HepG2 (cell line): Measurements from ENCODE around the gene NDUFAF8. TPM values are rescaled to one million over a fixed set of nuclear protein-coding genes. Genes with fewer than 3 reads are reported as not detected.
A peak's percentile ranks its signal among the peaks of the same experiment; 100 is the strongest.

Experiments
- AGO1 ChIP-seq: fragments of 200-400 bp; formaldehyde crosslinking; IDR thresholded peaks from 2 replicates; pipeline ENCODE4 v1.6.1; 2017; ENCODE audit warnings: mild to moderate bottlenecking, low read depth, low read length, moderate library complexity; ENCODE audit not compliant: poor library complexity, severe bottlenecking
- AGO2 ChIP-seq: fragments of 200-400 bp; formaldehyde crosslinking; optimal IDR thresholded peaks from 2 replicates; pipeline ENCODE3; 2017; ENCODE audit warnings: mild to moderate bottlenecking, low read depth, low read length, moderate library complexity
- CHD2 ChIP-seq: IDR thresholded peaks from 2 replicates; pipeline ENCODE4 v1.6.1; 2011; ENCODE audit warnings: low read depth, low read length, improper control_type of control experiment
- FOXO1 ChIP-seq: sonication (generic); formaldehyde crosslinking; IDR thresholded peaks from 2 replicates; pipeline ENCODE4 v1.4.0; 2020; ENCODE audit warnings: missing genetic modification reagents
- GABPB1 ChIP-seq: IDR thresholded peaks from 2 replicates; pipeline ENCODE4 v1.6.1; 2016; ENCODE audit warnings: mild to moderate bottlenecking, missing genetic modification reagents, moderate library complexity, missing compliant biosample characterization
- HNRNPL ChIP-seq: fragments of 200-400 bp; formaldehyde crosslinking; IDR thresholded peaks from 2 replicates; pipeline ENCODE4 v1.6.1; 2017; ENCODE audit warnings: mild to moderate bottlenecking, low read depth, low read length
- HOXA5 ChIP-seq: sonication (generic); formaldehyde crosslinking; IDR thresholded peaks from 2 replicates; pipeline ENCODE4 v1.4.0; 2020; ENCODE audit warnings: missing genetic modification reagents
- KLF12 ChIP-seq: sonication (generic); formaldehyde crosslinking; IDR thresholded peaks from 2 replicates; pipeline ENCODE4 v1.4.0; 2020; ENCODE audit warnings: missing genetic modification reagents, borderline replicate concordance
- MEIS2 ChIP-seq: sonication (generic); formaldehyde crosslinking; IDR thresholded peaks from 2 replicates; pipeline ENCODE4 v1.9.0; 2021; ENCODE audit warnings: mild to moderate bottlenecking, missing genetic modification reagents
- MTF2 ChIP-seq: sonication (generic); formaldehyde crosslinking; IDR thresholded peaks from 2 replicates; pipeline ENCODE4 v1.5.0; 2020; ENCODE audit warnings: missing genetic modification reagents, borderline replicate concordance
- NR1H2 ChIP-seq: sonication (generic); formaldehyde crosslinking; IDR thresholded peaks from 2 replicates; pipeline ENCODE4 v1.8.1; 2022; ENCODE audit warnings: low read depth, missing genetic modification reagents, borderline replicate concordance
- PTBP1 ChIP-seq: fragments of 200-400 bp; formaldehyde crosslinking; IDR thresholded peaks from 2 replicates; pipeline ENCODE4 v1.6.1; 2018; ENCODE audit warnings: low read length, low read depth; ENCODE audit not compliant: poor library complexity, severe bottlenecking
- RBFOX2 ChIP-seq: fragments of 200-400 bp; formaldehyde crosslinking; IDR thresholded peaks from 2 replicates; pipeline ENCODE4 v1.6.1; 2017; ENCODE audit warnings: low read depth, mild to moderate bottlenecking, low read length
- RELA ChIP-seq: sonication (generic); formaldehyde crosslinking; IDR thresholded peaks from 2 replicates; pipeline ENCODE4 v1.4.0; 2020; ENCODE audit warnings: missing genetic modification reagents
- SATB2 ChIP-seq: sonication (generic); formaldehyde crosslinking; IDR thresholded peaks from 2 replicates; pipeline ENCODE4 v1.5.0; 2020; ENCODE audit warnings: missing genetic modification reagents
- ZKSCAN5 ChIP-seq: sonication (generic); formaldehyde crosslinking; IDR thresholded peaks from 2 replicates; pipeline ENCODE4 v1.5.1; 2020; ENCODE audit warnings: mild to moderate bottlenecking, missing genetic modification reagents
- ZMYM2 ChIP-seq: sonication (generic); formaldehyde crosslinking; IDR thresholded peaks from 2 replicates; pipeline ENCODE4 v1.8.0; 2022; ENCODE audit warnings: mild to moderate bottlenecking, missing genetic modification reagents
- ZNF30 ChIP-seq: sonication (generic); formaldehyde crosslinking; IDR thresholded peaks from 2 replicates; pipeline ENCODE4 v1.5.0; 2020; ENCODE audit warnings: mild to moderate bottlenecking, missing genetic modification reagents
- ZNF552 ChIP-seq: sonication (generic); formaldehyde crosslinking; IDR thresholded peaks from 2 replicates; pipeline ENCODE4 v1.9.0; 2022; ENCODE audit warnings: missing genetic modification reagents, mild to moderate bottlenecking, borderline replicate concordance
- ZNF749 ChIP-seq: sonication (generic); formaldehyde crosslinking; IDR thresholded peaks from 2 replicates; pipeline ENCODE4 v1.8.0; 2022; ENCODE audit warnings: mild to moderate bottlenecking, missing genetic modification reagents, moderate library complexity, borderline replicate concordance
- ZNF776 ChIP-seq: sonication (generic); formaldehyde crosslinking; IDR thresholded peaks from 2 replicates; pipeline ENCODE4 v1.4.0; 2020; ENCODE audit warnings: mild to moderate bottlenecking, missing genetic modification reagents
- ZSCAN29 ChIP-seq: sonication (generic); formaldehyde crosslinking; conservative IDR thresholded peaks from 2 replicates; pipeline ENCODE4 v1.4.0; 2020; ENCODE audit warnings: mild to moderate bottlenecking, missing genetic modification reagents
- polyA plus RNA-seq, 8 experiments: library from polyadenylated mRNA; depleted of rRNA in 3 of 8; stranded (reverse) in 7 of 8; unstranded in 1 of 8; fragments of >200 nt; fragmentation: Illumina TruSeq in 4 of 8; extraction: Trizol in 4 of 8; gene quantifications; 2 replicates each; pipeline versions ENCODE4 v1.2.1 to v1.2.3, GENCODE V29; 2011 to 2016; ENCODE audit warnings: low read depth in 4 of 8, missing spikeins in 1 of 8, mixed read lengths in 1 of 8; ENCODE audit not compliant: insufficient read depth in 1 of 8
- total RNA-seq, 5 experiments: library from RNA; depleted of rRNA; stranded (reverse); fragments of >200 nt; fragmentation: Illumina TruSeq; extraction: Trizol; gene quantifications; 2 replicates each; pipeline ENCODE4 v1.2.3, GENCODE V29; 2016; ENCODE audit warnings: low read depth in 1 of 5
- TF ChIP-seq, protein P1 (sequence below): sonication (generic); formaldehyde crosslinking; IDR thresholded peaks from 2 replicates; pipeline ENCODE4 v1.9.0; 2022; ENCODE audit warnings: low read depth, missing genetic modification reagents
- TF ChIP-seq, protein P2 (sequence below): sonication (generic); formaldehyde crosslinking; IDR thresholded peaks from 2 replicates; pipeline ENCODE4 v1.5.0; 2020; ENCODE audit warnings: mild to moderate bottlenecking, low read depth, missing genetic modification reagents, borderline replicate concordance
- TF ChIP-seq, protein P3 (sequence below): sonication (generic); formaldehyde crosslinking; IDR thresholded peaks from 2 replicates; pipeline ENCODE4 v1.4.0; 2020; ENCODE audit warnings: missing genetic modification reagents

Gene NDUFAF8
- total and polyA plus RNA-seq, 2 of the 13 experiments (the other 11 are each of a cell fraction or from before 2014, with no cell fraction given), result 75.6 to 233 TPM

DNA sequence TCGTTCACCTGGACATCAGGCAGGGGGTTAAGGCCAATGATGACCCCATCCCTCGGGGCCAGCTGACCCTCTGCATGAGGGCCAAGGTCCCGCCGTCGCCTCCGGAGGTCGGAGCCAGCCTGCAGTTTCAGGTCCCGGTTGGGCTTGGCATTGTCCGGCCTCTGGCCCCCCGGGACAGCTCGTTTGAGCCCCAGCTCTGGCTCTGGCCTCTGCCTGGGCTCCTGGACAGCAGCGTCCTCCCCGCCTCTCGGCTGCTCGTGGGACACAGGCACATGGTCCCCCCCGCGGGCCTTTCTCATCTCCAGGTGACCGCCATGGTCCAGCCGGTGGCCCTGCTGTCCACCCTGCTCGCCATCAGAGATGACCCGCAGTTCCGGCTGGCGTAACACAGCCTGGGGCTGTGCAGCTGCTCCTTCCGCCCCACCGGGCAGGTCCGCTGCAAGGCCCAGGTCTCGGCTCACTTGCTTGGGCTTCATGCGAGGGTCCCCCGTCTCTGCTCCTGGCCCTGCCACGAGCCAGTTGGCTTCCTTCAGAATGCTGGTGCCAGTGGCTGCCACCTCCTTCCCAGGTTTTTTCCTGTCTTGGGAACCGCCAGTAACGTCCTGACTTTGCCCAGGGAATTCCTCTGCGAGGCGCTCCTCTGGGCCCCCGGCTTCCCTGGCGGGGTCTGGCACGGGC is 6.7 kb downstream of the NDUFAF8 start (continued):
- TF ChIP-seq NR1H2 (CRISPR knock-in tag), result no peak
- TF ChIP-seq HNRNPL, result 0 out of 2 replicates have a peak, but pooled peaks have one; percentile 22
- TF ChIP-seq MTF2 (CRISPR knock-in tag), result no peak
- TF ChIP-seq, protein P1, sequence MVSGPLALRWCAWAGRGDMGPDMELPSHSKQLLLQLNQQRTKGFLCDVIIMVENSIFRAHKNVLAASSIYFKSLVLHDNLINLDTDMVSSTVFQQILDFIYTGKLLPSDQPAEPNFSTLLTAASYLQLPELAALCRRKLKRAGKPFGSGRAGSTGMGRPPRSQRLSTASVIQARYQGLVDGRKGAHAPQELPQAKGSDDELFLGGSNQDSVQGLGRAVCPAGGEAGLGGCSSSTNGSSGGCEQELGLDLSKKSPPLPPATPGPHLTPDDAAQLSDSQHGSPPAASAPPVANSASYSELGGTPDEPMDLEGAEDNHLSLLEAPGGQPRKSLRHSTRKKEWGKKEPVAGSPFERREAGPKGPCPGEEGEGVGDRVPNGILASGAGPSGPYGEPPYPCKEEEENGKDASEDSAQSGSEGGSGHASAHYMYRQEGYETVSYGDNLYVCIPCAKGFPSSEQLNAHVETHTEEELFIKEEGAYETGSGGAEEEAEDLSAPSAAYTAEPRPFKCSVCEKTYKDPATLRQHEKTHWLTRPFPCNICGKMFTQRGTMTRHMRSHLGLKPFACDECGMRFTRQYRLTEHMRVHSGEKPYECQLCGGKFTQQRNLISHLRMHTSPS (CRISPR knock-in tag), result 0 out of 2 replicates have a peak, but pooled peaks have one; percentile 6
- TF ChIP-seq KLF12, result no peak
- no peak for TF ChIP-seq CHD2
- TF ChIP-seq GABPB1, result peak; percentile 1; the same call in 1 of the 2 replicates
- 0 out of 2 replicates have a peak, but pooled peaks have one; percentile 19 for TF ChIP-seq ZNF776 (CRISPR knock-in tag)
- 0 out of 2 replicates have a peak, but pooled peaks have one; percentile 31 for TF ChIP-seq HOXA5 (CRISPR knock-in tag)
- no peak for TF ChIP-seq PTBP1
- TF ChIP-seq RBFOX2, result peak; percentile 33; the same call in 1 of the 2 replicates
- TF ChIP-seq ZSCAN29 (CRISPR knock-in tag), result no peak
- TF ChIP-seq RELA, result 0 out of 2 replicates have a peak, but pooled peaks have one; percentile 35
- TF ChIP-seq, protein P2, sequence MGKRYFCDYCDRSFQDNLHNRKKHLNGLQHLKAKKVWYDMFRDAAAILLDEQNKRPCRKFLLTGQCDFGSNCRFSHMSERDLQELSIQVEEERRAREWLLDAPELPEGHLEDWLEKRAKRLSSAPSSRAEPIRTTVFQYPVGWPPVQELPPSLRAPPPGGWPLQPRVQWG (CRISPR knock-in tag), result no peak
- no peak for TF ChIP-seq MEIS2
- 0 out of 2 replicates have a peak, but pooled peaks have one; percentile 35 for TF ChIP-seq ZNF30 (CRISPR knock-in tag)
- no peak for TF ChIP-seq SATB2 (CRISPR knock-in tag)
- peak; percentile 96 for TF ChIP-seq AGO2
- peak; percentile 21 for TF ChIP-seq AGO1
- TF ChIP-seq FOXO1 (CRISPR knock-in tag), result no peak; the same call in 1 of the 2 replicates
- 0 out of 2 replicates have a peak, but pooled peaks have one; percentile 25 for TF ChIP-seq ZKSCAN5 (CRISPR knock-in tag)
- TF ChIP-seq, protein P3, sequence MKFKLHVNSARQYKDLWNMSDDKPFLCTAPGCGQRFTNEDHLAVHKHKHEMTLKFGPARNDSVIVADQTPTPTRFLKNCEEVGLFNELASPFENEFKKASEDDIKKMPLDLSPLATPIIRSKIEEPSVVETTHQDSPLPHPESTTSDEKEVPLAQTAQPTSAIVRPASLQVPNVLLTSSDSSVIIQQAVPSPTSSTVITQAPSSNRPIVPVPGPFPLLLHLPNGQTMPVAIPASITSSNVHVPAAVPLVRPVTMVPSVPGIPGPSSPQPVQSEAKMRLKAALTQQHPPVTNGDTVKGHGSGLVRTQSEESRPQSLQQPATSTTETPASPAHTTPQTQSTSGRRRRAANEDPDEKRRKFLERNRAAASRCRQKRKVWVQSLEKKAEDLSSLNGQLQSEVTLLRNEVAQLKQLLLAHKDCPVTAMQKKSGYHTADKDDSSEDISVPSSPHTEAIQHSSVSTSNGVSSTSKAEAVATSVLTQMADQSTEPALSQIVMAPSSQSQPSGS (CRISPR knock-in tag), result 0 out of 2 replicates have a peak, but pooled peaks have one; percentile 6
- no peak for TF ChIP-seq ZNF749 (CRISPR knock-in tag)
- TF ChIP-seq ZMYM2 (CRISPR knock-in tag), result 0 out of 2 replicates have a peak, but pooled peaks have one; percentile 33
- peak; percentile 44; the same call in 1 of the 2 replicates for TF ChIP-seq ZNF552 (CRISPR knock-in tag)
